ENCODE results near the gene GNPTAB. TPM values are rescaled to one million over a fixed set of nuclear protein-coding genes. Genes with fewer than 3 reads are reported as not detected.

Gene GNPTAB
- total and polyA plus RNA-seq, 2 of the 8 experiments (the other 6 are each of a cell fraction or from before 2014, with no cell fraction given), result 21.5 to 51.3 TPM

DNA sequence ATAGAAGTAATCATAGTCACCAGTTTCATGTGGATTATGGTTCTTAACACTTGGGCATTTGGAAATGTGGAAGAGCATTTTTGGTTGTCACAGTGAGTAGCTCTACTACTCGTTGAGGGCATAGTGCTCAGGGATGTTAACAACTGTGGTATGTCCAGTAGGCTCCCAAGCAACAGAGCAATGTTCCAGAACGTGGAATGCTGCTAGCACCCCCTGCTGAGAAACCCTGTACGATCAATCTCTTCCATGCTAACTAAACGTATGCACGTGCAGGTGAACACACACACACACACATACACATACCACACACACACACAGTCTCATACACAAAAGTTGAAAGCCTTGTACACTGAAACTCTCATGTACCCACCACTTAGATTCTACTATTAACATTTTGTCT lies 16.6 kb upstream of the GNPTAB start (continued):
- no peak for TF ChIP-seq JUN (IDR thresholded peaks at IDR 0.05; ENCODE audit: low read depth, low read length)
- no peak for TF ChIP-seq BACH1 (IDR thresholded peaks at IDR 0.05; ENCODE audit: low read length)
